GM18858 (cell line): ENCODE measurements around the gene TBC1D22B.

Experiments used
- ATAC-seq: cut with Tn5 transposase; IDR thresholded peaks from one replicate; pipeline ENCODE4 v1.9.1; 2021; ENCODE audit not compliant: unreplicated experiment

The TBC1D22B gene

GRCh38 chr6:37352384-37352783 is 94.8 kb downstream of the TBC1D22B start:
- ATAC-seq: no peak

GRCh38 chr6:37353761-37354525 is 96.4 kb downstream of the TBC1D22B start, which contains the start of gene RNF8:
TSS of gene RNF8 (plus strand) at chr6:37353983. CDS start at chr6:37354165, 182 bp downstream.
- peak; percentile 74 for ATAC-seq

GRCh38 chr6:37354526-37355384 is 97.2 kb downstream of the TBC1D22B start:
- no peak for ATAC-seq

- no peak for ATAC-seq
Observed at GRCh38 chr6:37357288-37357687, 99.7 kb downstream of the TBC1D22B start.

- no peak for ATAC-seq
Observed at GRCh38 chr6:37357860-37358259, 100.3 kb downstream of the TBC1D22B start.

- ATAC-seq: no peak
Observed at GRCh38 chr6:37359039-37359438, 101.5 kb downstream of the TBC1D22B start.

- no peak for ATAC-seq
Observed at GRCh38 chr6:37362101-37362828, 104.7 kb downstream of the TBC1D22B start.

- no peak for ATAC-seq
Observed at GRCh38 chr6:37365791-37366190, 108.2 kb downstream of the TBC1D22B start.

- no peak for ATAC-seq
Observed at GRCh38 chr6:37366910-37367309, 109.3 kb downstream of the TBC1D22B start.

GRCh38 chr6:37368961-37369320 is 111.4 kb downstream of the TBC1D22B start:
- no peak for ATAC-seq

- ATAC-seq: no peak
Observed at GRCh38 chr6:37369321-37370201, 112.0 kb downstream of the TBC1D22B start.

GRCh38 chr6:37371154-37372083 is 113.8 kb downstream of the TBC1D22B start:
- no peak for ATAC-seq

GRCh38 chr6:37372116-37372515 is 114.5 kb downstream of the TBC1D22B start:
- no peak for ATAC-seq

GRCh38 chr6:37373822-37374471 is 116.4 kb downstream of the TBC1D22B start:
- no peak for ATAC-seq

GRCh38 chr6:37375376-37375775 is 117.8 kb downstream of the TBC1D22B start:
- ATAC-seq: no peak

- no peak for ATAC-seq
Observed at GRCh38 chr6:37376078-37376743, 118.6 kb downstream of the TBC1D22B start.

- no peak for ATAC-seq
Observed at GRCh38 chr6:37381579-37381978, 124.0 kb downstream of the TBC1D22B start.
